Astrocyte (in vitro differentiated cells and primary cell): ENCODE data around the gene MICALL2. TPM values are rescaled to one million over a fixed set of nuclear protein-coding genes. Genes with fewer than 3 reads are reported as not detected.

Experiments used
- DNase-seq: peaks from one replicate; pipeline ENCODE4 v3.0.0-alpha.2; 2010; ENCODE audit warnings: low read depth
- FAIRE-seq: peaks from 2 replicates; lab custom pipeline; 2011; peaks lifted over from hg19 to GRCh38; lab: Jason Lieb, UNC
- H2AFZ ChIP-seq: 2 replicates; pipeline ENCODE4 v1.6.0; 2012; ENCODE audit warnings: low read depth, low read length, inconsistent platforms
- H3K27ac ChIP-seq: 2 replicates; pipeline ENCODE4 v1.5.1; 2011; ENCODE audit warnings: low read depth, low read length, inconsistent platforms
- H3K27me3 ChIP-seq: 2 replicates; pipeline ENCODE4 v1.6.0; 2011; ENCODE audit warnings: low read length, inconsistent platforms; ENCODE audit not compliant: insufficient read depth
- H3K36me3 ChIP-seq: 2 replicates; pipeline ENCODE4 v1.5.1; 2011; ENCODE audit warnings: low read length, inconsistent platforms; ENCODE audit not compliant: insufficient read depth
- H3K4me1 ChIP-seq: 2 replicates; pipeline ENCODE4 v1.5.1; 2011; ENCODE audit warnings: low read length, inconsistent platforms; ENCODE audit not compliant: insufficient read depth
- H3K4me2 ChIP-seq: 2 replicates; pipeline ENCODE4 v1.6.0; 2012; ENCODE audit warnings: low read length, inconsistent platforms
- H3K4me3 ChIP-seq: 2 replicates; pipeline ENCODE4 v1.5.1; 2011; ENCODE audit warnings: low read depth, mild to moderate bottlenecking, low read length, inconsistent platforms; ENCODE audit not compliant: insufficient read depth
- H3K79me2 ChIP-seq: 2 replicates; pipeline ENCODE4 v1.6.0; 2012; ENCODE audit warnings: mild to moderate bottlenecking, low read length, inconsistent platforms; ENCODE audit not compliant: insufficient read depth
- H3K9ac ChIP-seq: 2 replicates; pipeline ENCODE4 v1.6.0; 2012; ENCODE audit warnings: mild to moderate bottlenecking, low read length, inconsistent platforms
- H3K9me3 ChIP-seq: 2 replicates; pipeline ENCODE4 v1.5.1; 2012; ENCODE audit warnings: low read depth, mild to moderate bottlenecking, low read length, inconsistent platforms; ENCODE audit not compliant: insufficient read depth
- H4K20me1 ChIP-seq: 2 replicates; pipeline ENCODE4 v1.6.0; 2012; ENCODE audit warnings: low read length, inconsistent platforms; ENCODE audit not compliant: insufficient read depth
- H3K27ac Mint-ChIP-seq: one replicate; pipeline ENCODE4 v1.8.0; 2021; ENCODE audit warnings: mild to moderate bottlenecking, mixed read lengths; ENCODE audit not compliant: unreplicated experiment
- H3K27me3 Mint-ChIP-seq: one replicate; pipeline ENCODE4 v1.8.0; 2021; ENCODE audit warnings: low read depth, mixed read lengths; ENCODE audit not compliant: unreplicated experiment
- H3K36me3 Mint-ChIP-seq: one replicate; pipeline ENCODE4 v1.8.0; 2021; ENCODE audit warnings: low read depth, mixed read lengths; ENCODE audit not compliant: unreplicated experiment
- H3K4me1 Mint-ChIP-seq: one replicate; pipeline ENCODE4 v1.8.0; 2021; ENCODE audit warnings: low read depth, mixed read lengths; ENCODE audit not compliant: unreplicated experiment
- H3K4me3 Mint-ChIP-seq: one replicate; pipeline ENCODE4 v1.8.0; 2021; ENCODE audit warnings: mild to moderate bottlenecking, moderate library complexity, mixed read lengths; ENCODE audit not compliant: unreplicated experiment
- H3K9me3 Mint-ChIP-seq: one replicate; pipeline ENCODE4 v1.8.0; 2021; ENCODE audit warnings: mild to moderate bottlenecking, mixed read lengths; ENCODE audit not compliant: unreplicated experiment
- CTCF ChIP-seq: IDR thresholded peaks from 2 replicates; pipeline ENCODE4 v1.5.1; 2011; ENCODE audit warnings: low read depth, mild to moderate bottlenecking, inconsistent platforms, low read length, moderate library complexity; ENCODE audit not compliant: insufficient read depth
- EZH2 ChIP-seq: IDR thresholded peaks from 2 replicates; pipeline ENCODE4 v1.6.1; 2012; ENCODE audit warnings: mild to moderate bottlenecking, low read length, inconsistent platforms; ENCODE audit not compliant: insufficient read depth
- total RNA-seq: library from RNA; stranded (reverse); gene quantifications from 2 replicates; pipeline ENCODE4 v1.2.1, GENCODE V29; 2021

The MICALL2 gene
- total RNA-seq, 1 donor from 2014 or later = 43.4 TPM

- H3K9ac ChIP-seq = no peak overlapping the region
- H3K4me1 Mint-ChIP-seq = peaks cover 4% of the 10 kb centered on the region
- no peaks in the 10 kb centered on the region for H3K36me3 ChIP-seq
- FAIRE-seq = no peak
- peak overlapping the region; percentile 54 for H3K4me3 Mint-ChIP-seq
- H3K9me3 Mint-ChIP-seq = peaks cover 6% of the 10 kb centered on the region
- H3K27me3 ChIP-seq = peaks cover 42% of the 10 kb centered on the region
- H3K36me3 Mint-ChIP-seq = no peaks in the 10 kb centered on the region
- peak overlapping the region; percentile 20 for H3K4me3 ChIP-seq
- no peak for DNase-seq
- H3K27me3 Mint-ChIP-seq = peaks cover 63% of the 10 kb centered on the region
- peaks cover 6% of the 10 kb centered on the region for H3K4me1 ChIP-seq
- peak overlapping the region; percentile 75 for H3K4me2 ChIP-seq
- TF ChIP-seq CTCF (no peak), EZH2 (no peak)
- peaks cover 7% of the 10 kb centered on the region for H3K9me3 ChIP-seq
- no peak overlapping the region for H2AFZ ChIP-seq
- H4K20me1 ChIP-seq = no peaks in the 10 kb centered on the region
- H3K27ac Mint-ChIP-seq = no peak overlapping the region
- no peaks in the 10 kb centered on the region for H3K79me2 ChIP-seq
- no peak overlapping the region for H3K27ac ChIP-seq
Measured at GRCh38 chr7:1404460-1404809, 54.8 kb downstream of the MICALL2 start.

- H3K9me3 Mint-ChIP-seq = peaks cover 6% of the 10 kb centered on the region
- Histone ChIP-seq H3K4me2 (peak overlapping the region; percentile 75), H2AFZ (no peak overlapping the region), H4K20me1 (no peaks in the 10 kb centered on the region), H3K9ac (no peak overlapping the region), H3K27ac (no peak overlapping the region), H3K9me3 (peaks cover 7% of the 10 kb centered on the region), H3K4me3 (peak overlapping the region; percentile 20), H3K36me3 (no peaks in the 10 kb centered on the region), H3K79me2 (no peaks in the 10 kb centered on the region), H3K27me3 (peaks cover 45% of the 10 kb centered on the region), H3K4me1 (peaks cover 6% of the 10 kb centered on the region)
- H3K4me3 Mint-ChIP-seq = peak overlapping the region; percentile 54
- no peak overlapping the region for H3K27ac Mint-ChIP-seq
- DNase-seq (peak; percentile 61), FAIRE-seq (no peak)
- H3K27me3 Mint-ChIP-seq = peaks cover 65% of the 10 kb centered on the region
- TF ChIP-seq EZH2 (peak; percentile 31), CTCF (no peak)
- no peaks in the 10 kb centered on the region for H3K36me3 Mint-ChIP-seq
- peaks cover 4% of the 10 kb centered on the region for H3K4me1 Mint-ChIP-seq
Measured at GRCh38 chr7:1403638-1404459, 55.4 kb downstream of the MICALL2 start.
